GM21723 (cell line): ENCODE data around the gene ISL2.

Experiments used
- ATAC-seq: cut with Tn5 transposase; IDR thresholded peaks from one replicate; pipeline ENCODE4 v1.9.1; 2021; ENCODE audit warnings: mild to moderate bottlenecking, moderate library complexity; ENCODE audit not compliant: unreplicated experiment

Gene ISL2

DNA sequence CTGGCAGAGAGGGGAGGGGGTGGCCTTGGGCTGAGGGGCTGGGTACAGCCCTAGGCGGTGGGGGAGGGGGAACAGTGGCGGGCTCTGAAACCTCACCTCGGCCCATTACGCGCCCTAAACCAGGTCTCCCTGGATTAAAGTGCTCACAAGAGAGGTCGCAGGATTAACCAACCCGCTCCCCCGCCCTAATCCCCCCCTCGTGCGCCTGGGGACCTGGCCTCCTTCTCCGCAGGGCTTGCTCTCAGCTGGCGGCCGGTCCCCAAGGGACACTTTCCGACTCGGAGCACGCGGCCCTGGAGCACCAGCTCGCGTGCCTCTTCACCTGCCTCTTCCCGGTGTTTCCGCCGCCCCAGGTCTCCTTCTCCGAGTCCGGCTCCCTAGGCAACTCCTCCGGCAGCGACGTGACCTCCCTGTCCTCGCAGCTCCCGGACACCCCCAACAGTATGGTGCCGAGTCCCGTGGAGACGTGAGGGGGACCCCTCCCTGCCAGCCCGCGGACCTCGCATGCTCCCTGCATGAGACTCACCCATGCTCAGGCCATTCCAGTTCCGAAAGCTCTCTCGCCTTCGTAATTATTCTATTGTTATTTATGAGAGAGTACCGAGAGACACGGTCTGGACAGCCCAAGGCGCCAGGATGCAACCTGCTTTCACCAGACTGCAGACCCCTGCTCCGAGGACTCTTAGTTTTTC is 4.9 kb downstream of the ISL2 start:
- ATAC-seq = no peak

GRCh38 chr15:76342058-76342381 is 5.4 kb downstream of the ISL2 start:
- ATAC-seq = no peak

- no peak for ATAC-seq
Observed at GRCh38 chr15:76342382-76343201, 6.0 kb downstream of the ISL2 start.

GRCh38 chr15:76343313-76343996 is 6.9 kb downstream of the ISL2 start:
- ATAC-seq = no peak

- no peak for ATAC-seq
Observed at GRCh38 chr15:76344893-76345582, 8.5 kb downstream of the ISL2 start.

DNA sequence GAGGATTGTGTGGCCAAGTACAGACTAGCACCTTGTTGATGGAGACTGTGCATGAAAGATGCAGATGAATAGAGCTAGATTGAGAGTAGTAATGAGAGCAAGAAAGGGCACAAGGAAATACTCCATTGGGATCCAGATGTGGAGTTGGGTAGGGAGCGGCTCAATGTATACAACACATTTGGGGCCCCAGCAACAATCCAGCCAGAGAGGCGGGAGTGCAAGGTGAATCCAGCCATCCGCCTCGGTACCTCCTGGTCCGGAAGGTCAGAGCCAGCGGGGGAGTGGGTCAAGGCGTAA is 9.0 kb downstream of the ISL2 start:
- ATAC-seq = no peak

DNA sequence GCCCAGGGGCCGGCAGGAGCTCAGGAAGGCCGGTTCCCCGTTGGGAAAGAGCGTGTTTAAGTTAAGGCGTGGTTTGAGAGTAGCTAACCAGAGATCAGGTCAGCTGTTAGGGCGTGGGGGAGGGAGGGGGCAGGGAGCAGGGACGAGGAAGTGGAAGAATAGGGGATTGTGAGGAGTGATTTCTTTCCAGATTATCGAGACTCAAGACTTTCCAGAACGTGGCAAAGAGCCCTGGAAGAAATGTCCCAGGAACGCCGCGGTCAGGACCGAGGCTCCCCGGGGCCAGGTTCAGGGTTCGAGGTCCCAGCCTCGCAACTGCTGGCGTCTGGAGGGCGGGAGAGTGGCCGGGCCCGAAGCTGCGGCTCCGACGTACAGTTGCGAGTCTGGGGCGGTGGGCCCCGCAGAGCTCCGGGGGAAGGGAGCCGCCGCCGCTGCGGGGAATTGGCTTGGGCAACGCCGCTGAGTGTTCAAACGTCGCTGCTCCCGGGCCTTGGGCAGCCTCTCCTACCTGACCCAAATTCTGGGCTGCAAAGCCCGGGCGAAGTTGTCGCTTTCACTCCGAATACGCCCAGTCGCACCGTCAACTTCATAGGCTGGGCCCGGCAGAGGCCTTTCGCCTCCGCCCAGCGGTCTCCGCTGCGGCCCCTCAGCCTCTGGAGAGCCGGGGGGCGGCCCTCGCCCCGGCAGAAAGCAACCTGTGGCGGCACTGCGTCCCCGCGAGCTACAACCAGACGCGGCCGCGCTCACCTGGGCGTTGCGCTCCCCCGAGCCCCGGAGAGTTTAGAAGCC is 9.5 kb downstream of the ISL2 start:
- ATAC-seq = no peak

DNA sequence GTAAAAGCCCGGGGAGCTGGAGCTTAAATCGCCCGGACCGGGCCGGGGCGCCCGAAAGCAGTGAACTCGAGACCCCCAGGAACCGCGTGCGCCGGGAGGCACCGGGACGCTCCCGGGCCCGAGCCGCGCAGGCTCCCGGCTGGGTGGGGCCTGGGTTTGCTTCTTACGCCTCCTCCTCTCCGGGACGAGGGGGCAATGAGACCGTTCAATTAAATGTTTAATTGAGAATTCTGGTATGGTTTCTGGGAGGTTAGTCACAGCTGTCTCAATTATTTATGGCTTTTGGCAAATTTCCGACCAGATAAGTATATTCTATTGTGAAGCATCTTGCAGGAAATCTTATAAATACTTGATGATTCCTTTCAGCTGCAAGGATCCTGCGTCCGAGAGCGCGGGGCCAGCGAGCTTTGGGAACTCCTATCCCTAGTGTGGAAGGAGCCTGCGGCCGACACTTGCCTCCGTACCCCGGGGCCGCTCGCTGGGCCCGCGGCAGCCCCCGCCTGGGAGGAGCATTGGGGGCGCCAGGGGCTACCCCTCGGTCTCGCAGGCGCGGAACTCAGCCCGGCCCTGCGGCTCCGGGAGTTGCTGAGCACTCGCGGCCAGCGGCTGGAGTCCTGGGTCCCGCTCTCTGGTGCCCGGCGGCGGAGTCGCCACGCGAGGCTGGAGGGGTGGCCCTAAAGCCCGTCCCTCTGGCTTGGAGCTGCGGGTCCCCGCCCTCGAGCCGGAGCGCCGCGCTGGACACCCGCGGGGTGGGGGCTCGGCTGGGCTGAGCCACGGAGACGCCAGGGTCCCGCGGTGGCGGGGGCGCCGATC is 10.3 kb downstream of the ISL2 start:
- ATAC-seq = no peak

- ATAC-seq = no peak
Observed at GRCh38 chr15:76347482-76348055, 11.0 kb downstream of the ISL2 start.

DNA sequence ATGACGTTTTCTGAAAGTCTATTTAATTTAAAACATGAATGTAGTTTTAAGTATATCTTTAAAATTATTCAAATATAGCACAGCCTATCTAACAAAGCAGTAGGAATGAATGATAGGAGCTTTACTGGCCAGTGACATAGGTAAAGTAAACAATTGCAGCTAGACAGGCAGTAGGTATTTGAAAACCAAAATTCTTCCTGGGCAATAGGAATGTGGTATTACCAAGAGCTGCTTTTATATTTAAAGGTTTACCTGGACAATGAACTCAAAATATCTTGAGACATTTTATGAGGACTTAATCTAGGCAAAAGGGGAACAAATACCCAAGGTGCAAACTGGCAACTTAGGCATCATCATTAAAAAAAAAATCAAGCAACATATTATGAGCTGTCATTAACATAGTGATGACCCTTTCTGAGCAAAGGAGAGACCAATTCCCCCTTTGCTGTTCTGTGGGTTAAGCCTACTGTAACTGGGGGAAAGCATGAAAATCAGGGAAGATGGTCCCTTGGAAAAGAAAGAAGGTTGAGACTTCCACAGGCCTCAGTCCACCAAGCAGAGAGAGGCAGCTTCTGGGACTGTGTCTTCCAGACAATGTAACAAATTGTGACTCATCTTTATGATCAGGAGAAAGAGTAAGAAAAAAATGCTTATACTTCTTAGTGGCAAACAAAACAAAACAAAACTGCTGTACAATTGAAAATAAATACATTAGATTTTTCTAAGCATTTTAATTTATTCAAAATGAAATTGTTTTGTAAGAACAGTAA is 12.9 kb downstream of the ISL2 start:
- no peak for ATAC-seq

DNA sequence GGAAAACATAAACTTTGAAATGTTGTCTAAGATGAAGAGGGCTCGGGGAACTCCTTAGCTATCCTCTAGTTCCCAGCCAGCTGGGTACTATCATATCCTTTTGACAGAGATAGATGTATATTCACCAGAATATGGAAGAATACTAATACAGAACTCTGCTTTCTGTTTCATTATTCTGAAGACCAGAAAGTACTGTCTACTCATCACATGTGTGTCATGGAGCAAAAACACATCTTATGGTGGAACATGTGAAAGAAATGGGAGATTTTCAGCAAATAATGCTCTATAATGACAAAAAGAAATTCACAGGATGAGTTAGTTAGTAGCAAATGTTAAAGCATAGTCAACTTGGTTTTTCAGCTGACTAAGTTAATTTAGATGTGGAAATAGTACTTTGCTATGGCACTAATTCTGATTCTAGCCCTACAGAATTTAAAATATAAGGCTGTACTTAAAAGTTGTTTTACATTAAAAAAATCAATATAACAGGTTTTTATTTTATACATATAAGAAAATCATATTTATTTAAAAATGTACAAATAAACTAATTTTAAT is 16.5 kb downstream of the ISL2 start:
- ATAC-seq = no peak

GRCh38 chr15:76353903-76354302 is 17.3 kb downstream of the ISL2 start:
- ATAC-seq = no peak

DNA sequence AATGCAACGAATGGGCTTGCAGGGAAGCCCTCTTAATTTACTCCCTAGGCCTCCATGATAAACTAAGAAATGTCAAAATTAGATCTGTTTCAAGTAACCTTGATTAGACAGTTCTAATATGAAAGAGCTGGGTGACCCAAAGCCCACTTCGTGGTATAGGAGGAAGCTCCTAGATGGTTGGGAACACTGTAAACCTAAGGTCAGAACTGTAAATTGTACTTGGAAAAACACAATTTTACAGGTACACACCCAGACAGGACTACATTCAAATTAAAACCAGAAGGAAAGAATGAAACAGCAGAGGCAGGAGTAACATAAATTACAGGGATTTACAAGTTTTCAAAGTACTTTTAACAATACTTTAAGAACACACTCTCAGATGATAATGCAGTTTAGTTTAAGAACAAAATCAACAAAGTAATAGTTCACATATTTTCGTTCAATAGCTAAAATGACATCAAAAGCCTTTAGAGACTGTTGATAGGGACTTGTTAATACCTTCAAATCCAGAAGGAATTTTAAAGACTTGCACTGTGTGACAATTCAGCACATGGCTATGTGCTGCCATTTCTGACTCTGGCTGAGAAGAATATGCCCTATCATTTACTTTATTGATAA is 18.4 kb downstream of the ISL2 start:
- ATAC-seq = no peak

DNA sequence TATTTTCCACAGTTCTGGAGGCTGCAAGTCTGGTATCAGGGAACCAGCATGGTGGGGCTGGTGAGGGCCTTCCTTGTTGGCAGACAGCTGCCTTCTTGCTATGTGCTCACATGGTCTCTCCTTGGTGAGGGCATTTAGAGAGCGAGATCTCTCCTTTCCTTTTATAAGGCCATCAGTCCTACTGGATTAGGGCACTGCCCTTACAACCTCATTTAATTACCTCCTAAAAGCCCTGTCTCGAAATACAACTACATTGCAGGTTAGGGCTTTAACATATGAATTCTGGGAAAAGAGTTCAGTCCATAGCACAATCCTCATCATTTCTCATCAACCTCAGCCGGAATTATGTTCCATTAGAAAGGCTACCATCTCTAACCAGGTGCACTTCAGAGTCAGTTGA is 21.9 kb downstream of the ISL2 start:
- no peak for ATAC-seq

- ATAC-seq = no peak
Observed at GRCh38 chr15:76359152-76359551, 22.6 kb downstream of the ISL2 start.

DNA sequence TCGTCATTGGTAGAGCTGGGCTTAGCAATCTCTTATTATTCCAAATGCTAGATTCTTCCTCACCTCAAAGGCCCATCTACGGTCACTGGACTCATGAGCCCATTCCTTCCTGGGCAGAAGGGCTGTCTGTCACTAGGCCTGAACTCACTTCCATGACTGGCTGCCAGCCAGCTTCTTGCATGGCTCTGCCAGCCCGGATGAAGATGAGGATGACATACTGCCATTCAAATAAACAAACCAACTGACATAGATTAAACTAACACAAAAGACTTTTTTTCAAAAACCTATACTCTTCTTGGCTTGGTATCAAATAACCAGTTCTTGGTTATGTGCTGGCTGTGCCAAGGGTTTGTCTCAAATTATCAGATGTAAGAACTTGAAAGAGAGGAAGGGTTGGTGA is 23.8 kb downstream of the ISL2 start:
- no peak for ATAC-seq

DNA sequence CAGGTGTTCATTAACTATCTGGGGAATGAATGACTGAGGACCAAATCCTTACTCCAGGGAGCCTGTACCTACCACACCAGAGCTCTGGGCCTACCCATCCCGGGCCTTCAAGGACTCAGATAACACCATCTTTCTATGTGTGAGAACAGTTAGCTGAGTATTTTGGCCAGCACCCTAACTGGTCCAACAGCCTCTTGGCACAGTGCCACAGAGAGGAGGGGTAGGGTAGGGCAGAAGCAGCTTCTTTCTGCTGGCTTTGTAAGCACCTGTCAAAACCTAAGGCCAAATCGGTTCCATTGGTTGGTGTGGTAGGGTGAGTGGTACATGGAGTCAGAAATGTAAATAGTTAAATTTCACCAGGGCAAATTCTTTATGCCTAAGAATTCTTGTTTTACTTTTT is 26.7 kb downstream of the ISL2 start:
- ATAC-seq = no peak

GRCh38 chr15:76366714-76367113 is 30.1 kb downstream of the ISL2 start:
- ATAC-seq = no peak
